B cell (primary cell): ENCODE measurements around the gene NPHS1. TPM values are rescaled to one million over a fixed set of nuclear protein-coding genes. Genes with fewer than 3 reads are reported as not detected.

Experiments
- ATAC-seq: fragments of 200-7000 bp; cut with Tn5 transposase; one replicate; pipeline ENCODE4 v1.10.0; 2021; ENCODE audit warnings: low read depth, mild to moderate bottlenecking, moderate number of reproducible peaks, moderate library complexity
- CTCF ChIA-PET: fragments of 350-600 bp; sonication (Branson Sonifier 250); formaldehyde crosslinking; loops from one replicate; lab custom pipeline; 2021; ENCODE audit warnings: antibody characterized with exemption, inconsistent platforms; lab: Charles Lee
- POLR2A ChIA-PET: fragments of 350-600 bp; sonication (Branson Sonifier 250); formaldehyde crosslinking; loops from one replicate; lab custom pipeline; 2021; ENCODE audit warnings: antibody characterized with exemption; lab: Charles Lee
- DNase-seq: peaks from one replicate; pipeline ENCODE4 v3.0.0; 2013
- H2AFZ ChIP-seq: 2 replicates; pipeline ENCODE4 v1.6.1; 2012; ENCODE audit warnings: mild to moderate bottlenecking, low read depth, low read length; ENCODE audit not compliant: insufficient read depth, poor library complexity, severe bottlenecking
- H3K27ac ChIP-seq, 2 donors: 1 replicate in 1 of 2; 2 replicates in 1 of 2; pipeline ENCODE4 v1.5.1; 2012 to 2013; ENCODE audit warnings: low read length in 2 of 2, mild to moderate bottlenecking in 2 of 2, moderate library complexity in 1 of 2
- H3K27me3 ChIP-seq, 4 experiments: fragments of 200-600 bp in 1 of 4; sonication (generic) in 1 of 4; replicated peaks in 1 of 4; 1 replicate in 2 of 4; 2 replicates in 2 of 4; pipeline versions ENCODE4 v1.6.1 to v1.7.0; 2013 to 2016; ENCODE audit warnings: low read length in 3 of 4, mild to moderate bottlenecking in 2 of 4, mixed read lengths in 1 of 4, moderate library complexity in 1 of 4; ENCODE audit not compliant: insufficient read depth in 4 of 4, control insufficient read depth in 3 of 4; ENCODE audit errors: control extremely low read depth in 1 of 4
- H3K36me3 ChIP-seq, 2 experiments: replicated peaks in 1 of 2; 1 replicate in 1 of 2; 2 replicates in 1 of 2; pipeline versions ENCODE4 v1.6.1 to v1.7.1; 2013; ENCODE audit warnings: low read length in 1 of 2; ENCODE audit not compliant: insufficient read depth in 2 of 2, control insufficient read depth in 1 of 2; ENCODE audit errors: control extremely low read depth in 1 of 2, extremely low read depth in 1 of 2
- H3K4me1 ChIP-seq, 2 donors: fragments of 200-600 bp in 1 of 2; sonication (generic) in 1 of 2; 1 replicate in 1 of 2; 2 replicates in 1 of 2; pipeline versions ENCODE4 v1.5.1 to v1.6.1; 2013 to 2017; ENCODE audit warnings: low read length in 2 of 2; ENCODE audit not compliant: control insufficient read depth in 2 of 2, insufficient read depth in 2 of 2
- H3K4me2 ChIP-seq: replicated peaks from 2 replicates; pipeline ENCODE3; 2012; ENCODE audit warnings: mild to moderate bottlenecking, low read depth, low read length; ENCODE audit not compliant: poor library complexity, severe bottlenecking
- H3K4me3 ChIP-seq, 5 experiments: fragments of 200-600 bp in 1 of 5; sonication (generic) in 1 of 5; 1 replicate in 3 of 5; 2 replicates in 2 of 5; pipeline versions ENCODE4 v1.5.1 to v1.7.0; 2011 to 2016; ENCODE audit warnings: low read length in 4 of 5, mild to moderate bottlenecking in 4 of 5, low read depth in 2 of 5, control low read depth in 1 of 5, moderate library complexity in 1 of 5; ENCODE audit not compliant: insufficient read depth in 1 of 5; ENCODE audit errors: control extremely low read depth in 1 of 5, extremely low read depth in 1 of 5
- H3K79me2 ChIP-seq: fragments of 200-600 bp; sonication (generic); one replicate; pipeline ENCODE4 v1.6.0; 2016; ENCODE audit warnings: low read length; ENCODE audit not compliant: control insufficient read depth, insufficient read depth
- H3K9ac ChIP-seq: fragments of 200-600 bp; sonication (generic); 2 replicates; pipeline ENCODE4 v1.6.1; 2017; ENCODE audit warnings: mild to moderate bottlenecking, low read length, moderate library complexity
- H3K9me3 ChIP-seq, 3 donors: one replicate each; pipeline versions ENCODE4 v1.6.1 to v1.7.1; 2013; ENCODE audit warnings: low read length in 2 of 3; ENCODE audit not compliant: control insufficient read depth in 2 of 3, insufficient read depth in 1 of 3; ENCODE audit errors: control extremely low read depth in 1 of 3
- H4K20me1 ChIP-seq: 2 replicates; pipeline ENCODE4 v1.6.0; 2012; ENCODE audit warnings: mild to moderate bottlenecking, low read length; ENCODE audit not compliant: insufficient read depth, control insufficient read depth, poor library complexity, severe bottlenecking
- H3K27ac Mint-ChIP-seq: one replicate; pipeline ENCODE4 v1.8.0; 2021; ENCODE audit warnings: mixed read lengths
- H3K27me3 Mint-ChIP-seq: one replicate; pipeline ENCODE4 v1.8.0; 2021; ENCODE audit warnings: mixed read lengths
- H3K4me1 Mint-ChIP-seq: one replicate; pipeline ENCODE4 v1.8.0; 2021; ENCODE audit warnings: mixed read lengths
- H3K4me3 Mint-ChIP-seq: one replicate; pipeline ENCODE4 v1.8.0; 2021; ENCODE audit warnings: mixed read lengths
- H3K9me3 Mint-ChIP-seq: one replicate; pipeline ENCODE4 v1.8.0; 2022; ENCODE audit warnings: mixed read lengths; ENCODE audit not compliant: insufficient read depth
- EZH2 ChIP-seq: IDR thresholded peaks from 2 replicates; pipeline ENCODE4 v1.6.1; 2012; ENCODE audit warnings: borderline replicate concordance, low read depth, mild to moderate bottlenecking, moderate library complexity, low read length; ENCODE audit not compliant: insufficient read depth, poor library complexity, severe bottlenecking
- WGBS: methylation state at CpG from one replicate; pipeline ENCODE4 v1.1.5; 2013; ENCODE audit warnings: missing lambda C conversion rate; ENCODE audit not compliant: insufficient coverage; 5-methylcytosine and 5-hydroxymethylcytosine counted together
- intact Hi-C: fragments of 100-400 bp; cut with micrococcal nuclease; formaldehyde crosslinking; loops from one replicate; pipeline ENCODE4 v1.10.0; 2022
- polyA plus RNA-seq: library from polyadenylated mRNA; depleted of rRNA; stranded (reverse); fragments of >200 nt; gene quantifications from 2 replicates; pipeline ENCODE4 v1.2.3, GENCODE V29; 2012
- total RNA-seq, 2 donors: library from RNA; stranded (reverse); fragments of 120-200 nt in 1 of 2; gene quantifications; 1 replicate in 1 of 2; 2 replicates in 1 of 2; pipeline versions ENCODE4 v1.2.3 to v1.2.4, GENCODE V29; 2013 to 2022
- TF ChIP-seq, protein P1 (sequence below): fragments of 200-600 bp; IDR thresholded peaks from one replicate; pipeline ENCODE4 v1.8.0; 2022; ENCODE audit warnings: antibody characterized with exemption, mild to moderate bottlenecking

The NPHS1 gene
- total and polyA plus RNA-seq, 2 donors (not counting 1 experiment from before 2014, with no cell fraction given), result not detected

- no peak within 1 kb of the TSS for H3K4me3 Mint-ChIP-seq
- Histone ChIP-seq H4K20me1 (no peaks in the 10 kb centered on the region), H3K4me3 (no peak within 1 kb of the TSS), H2AFZ (no peak within 1 kb of the TSS), H3K4me1 (no peaks in the 10 kb centered on the region), H3K9me3 (peaks cover 0 to 2% (median 0%) of the 10 kb centered on the region in 3 donors), H3K4me2 (no peak within 1 kb of the TSS), H3K27ac (no peak within 1 kb of the TSS), H3K79me2 (no peaks in the 10 kb centered on the region), H3K27me3 (peaks cover 0 to 2% (median 0%) of the 10 kb centered on the region in 4 experiments), H3K9ac (no peak within 1 kb of the TSS), H3K36me3 (no peaks in the 10 kb centered on the region)
- peaks cover 22% of the 10 kb centered on the region for H3K27me3 Mint-ChIP-seq
- intact Hi-C loops, result no loop called here
- no peaks in the 10 kb centered on the region for H3K4me1 Mint-ChIP-seq
- no peak for TF ChIP-seq EZH2
- TF ChIP-seq, protein P1, sequence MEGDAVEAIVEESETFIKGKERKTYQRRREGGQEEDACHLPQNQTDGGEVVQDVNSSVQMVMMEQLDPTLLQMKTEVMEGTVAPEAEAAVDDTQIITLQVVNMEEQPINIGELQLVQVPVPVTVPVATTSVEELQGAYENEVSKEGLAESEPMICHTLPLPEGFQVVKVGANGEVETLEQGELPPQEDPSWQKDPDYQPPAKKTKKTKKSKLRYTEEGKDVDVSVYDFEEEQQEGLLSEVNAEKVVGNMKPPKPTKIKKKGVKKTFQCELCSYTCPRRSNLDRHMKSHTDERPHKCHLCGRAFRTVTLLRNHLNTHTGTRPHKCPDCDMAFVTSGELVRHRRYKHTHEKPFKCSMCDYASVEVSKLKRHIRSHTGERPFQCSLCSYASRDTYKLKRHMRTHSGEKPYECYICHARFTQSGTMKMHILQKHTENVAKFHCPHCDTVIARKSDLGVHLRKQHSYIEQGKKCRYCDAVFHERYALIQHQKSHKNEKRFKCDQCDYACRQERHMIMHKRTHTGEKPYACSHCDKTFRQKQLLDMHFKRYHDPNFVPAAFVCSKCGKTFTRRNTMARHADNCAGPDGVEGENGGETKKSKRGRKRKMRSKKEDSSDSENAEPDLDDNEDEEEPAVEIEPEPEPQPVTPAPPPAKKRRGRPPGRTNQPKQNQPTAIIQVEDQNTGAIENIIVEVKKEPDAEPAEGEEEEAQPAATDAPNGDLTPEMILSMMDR, result no peak
- CTCF ChIA-PET, result no interaction called here
- no peak for ATAC-seq
- no peak for DNase-seq
- no peaks in the 10 kb centered on the region for H3K9me3 Mint-ChIP-seq
- WGBS, result 71% methylated on average over 25 of the region's 26 CpGs
- POLR2A ChIA-PET, result no interaction called here
- no peak within 1 kb of the TSS for H3K27ac Mint-ChIP-seq
Measured at GRCh38 chr19:35812220-35813042, 39.9 kb downstream of the NPHS1 start, which contains the start of gene PRODH2. PRODH2 (minus strand) TSS chr19:35812845; CDS start chr19:35812805, 40 bp downstream.
